Muscle of leg (tissue), 9 donors: ENCODE measurements around the gene ZSCAN25. TPM values are rescaled to one million over a fixed set of nuclear protein-coding genes. Genes with fewer than 3 reads are reported as not detected.

ENCODE experiments used
- polyA plus RNA-seq, 8 donors: library from polyadenylated mRNA; unstranded; fragments of 120-200 nt; gene quantifications; one replicate each; pipeline versions ENCODE4 v1.2.1 to v1.2.3, GENCODE V29; 2013; ENCODE audit warnings: inconsistent platforms in 1 of 8, low replicate concordance in 1 of 8; ENCODE audit not compliant: insufficient read length in 8 of 8, insufficient read depth in 1 of 8
- total RNA-seq: library from RNA; stranded (reverse); fragments of 120-200 nt; gene quantifications from one replicate; pipeline ENCODE4 v1.2.4, GENCODE V29; 2013

ZSCAN25 gene
- total and polyA plus RNA-seq, 9 donors, result 8.9 to 12.5 (median 10.0) TPM

Other genes with a start within 250 kb of the ZSCAN25 start
- gene ARPC1B, start 242.2 kb upstream of the ZSCAN25 start, total RNA-seq, result 51.3 TPM
- gene ARPC1B, start 242.2 kb upstream of the ZSCAN25 start, polyA plus RNA-seq, result 10 to 100 TPM; 39.6 to 66.7 (median 50.2) TPM
- gene PDAP1, start 208.3 kb upstream of the ZSCAN25 start, total RNA-seq, result 64.8 TPM
- 100 to 1,000 TPM; 119 to 155 (median 138) TPM for gene PDAP1, start 208.3 kb upstream of the ZSCAN25 start, polyA plus RNA-seq
- gene BUD31, start 208.0 kb upstream of the ZSCAN25 start, total RNA-seq, result 72.8 TPM
- gene BUD31, start 208.0 kb upstream of the ZSCAN25 start, polyA plus RNA-seq, result 10 to 100 TPM; 74.5 to 88.5 (median 79.7) TPM
- 4.3 TPM for gene PTCD1, start 178.1 kb upstream of the ZSCAN25 start, total RNA-seq
- 1 to 10 TPM; 2.9 to 6.0 (median 4.2) TPM for gene PTCD1, start 178.1 kb upstream of the ZSCAN25 start, polyA plus RNA-seq
- 31.8 TPM for gene CPSF4, start 178.0 kb upstream of the ZSCAN25 start, total RNA-seq
- gene CPSF4, start 178.0 kb upstream of the ZSCAN25 start, polyA plus RNA-seq, result 10 to 100 TPM; 29.2 to 48.3 (median 35.8) TPM
- 498 TPM for gene ATP5MF, start 150.8 kb upstream of the ZSCAN25 start, total RNA-seq
- gene ATP5MF, start 150.8 kb upstream of the ZSCAN25 start, polyA plus RNA-seq, result 100 to 1,000 TPM; 336 to 432 (median 388) TPM
- 22.0 TPM for gene ZNF789, start 144.1 kb upstream of the ZSCAN25 start, total RNA-seq
- gene ZNF789, start 144.1 kb upstream of the ZSCAN25 start, polyA plus RNA-seq, result 10 to 100 TPM; 14.8 to 53.8 (median 23.2) TPM
- gene ZNF394, start 116.7 kb upstream of the ZSCAN25 start, total RNA-seq, result 19.9 TPM
- gene ZNF394, start 116.7 kb upstream of the ZSCAN25 start, polyA plus RNA-seq, result 10 to 100 TPM in 4 of 8 donors, 1 to 10 TPM in 4; 7.9 to 11.2 (median 9.9) TPM
- gene ZKSCAN5, start 112.3 kb upstream of the ZSCAN25 start, total RNA-seq, result 10.7 TPM
- 10 to 100 TPM in 2 of 8 donors, 1 to 10 TPM in 6; 7.1 to 11.5 (median 9.5) TPM for gene ZKSCAN5, start 112.3 kb upstream of the ZSCAN25 start, polyA plus RNA-seq
- 8.3 TPM for gene FAM200A, start 64.8 kb upstream of the ZSCAN25 start, total RNA-seq
- gene FAM200A, start 64.8 kb upstream of the ZSCAN25 start, polyA plus RNA-seq, result 10 to 100 TPM in 1 of 8 donors, 1 to 10 TPM in 7; 8.0 to 10.1 (median 8.9) TPM
- 46.2 TPM for gene ZNF655, start 58.3 kb upstream of the ZSCAN25 start, total RNA-seq
- gene ZNF655, start 58.3 kb upstream of the ZSCAN25 start, polyA plus RNA-seq, result 10 to 100 TPM; 32.3 to 51.9 (median 38.3) TPM
- 0.89 TPM for gene TMEM225B, start 18.7 kb upstream of the ZSCAN25 start, total RNA-seq
- 1 to 10 TPM in 3 of 8 donors, under 1 TPM in 5; 0.37 to 1.3 (median 0.72) TPM for gene TMEM225B, start 18.7 kb upstream of the ZSCAN25 start, polyA plus RNA-seq
- 0.93 TPM for gene CYP3A5, start 63.0 kb downstream of the ZSCAN25 start, total RNA-seq
- 1 to 10 TPM in 3 of 8 donors, under 1 TPM in 5; 0.40 to 8.1 (median 0.83) TPM for gene CYP3A5, start 63.0 kb downstream of the ZSCAN25 start, polyA plus RNA-seq
- 0.58 TPM for gene CYP3A7, start 118.2 kb downstream of the ZSCAN25 start, total RNA-seq
- gene CYP3A7, start 118.2 kb downstream of the ZSCAN25 start, polyA plus RNA-seq, result 1 to 10 TPM in 2 of 8 donors, under 1 TPM in 2, not detected in 4; 0.11 to 6.2 (median 1.7) TPM
- gene CYP3A4, start 167.2 kb downstream of the ZSCAN25 start, total RNA-seq, result 0.04 TPM
- gene CYP3A4, start 167.2 kb downstream of the ZSCAN25 start, polyA plus RNA-seq, result 1 to 10 TPM in 1 of 8 donors, under 1 TPM in 6, not detected in 1; 0.07 to 1.8 (median 0.13) TPM
- not detected for gene CYP3A43, start 211.1 kb downstream of the ZSCAN25 start, total RNA-seq
- gene CYP3A43, start 211.1 kb downstream of the ZSCAN25 start, polyA plus RNA-seq, result under 1 TPM in 2 of 8 donors, not detected in 6; 0.08 to 0.16 TPM